AML-193 (cell line): ENCODE results near the gene COX19.
A peak's percentile ranks its signal among the peaks of the same experiment; 100 is the strongest.

ENCODE experiments used
- DNase-seq, 2 experiments: peaks; one replicate each; lab custom pipeline; 2025; lab: John Stamatoyannopoulos, UW

COX19 gene

GRCh38 chr7:974820-975681, at the start of gene COX19:
Gene COX19 (minus strand): TSS chr7:975549. CDS start chr7:975509, 40 bp downstream.
- DNase-seq, result peak; percentile 47 to 59

GRCh38 chr7:1024331-1024841, 49.0 kb upstream of the COX19 start:
- DNase-seq, result peak; percentile 44 to 62

- DNase-seq, result no peak
Observed at GRCh38 chr7:1022801-1023465, 47.6 kb upstream of the COX19 start.

GRCh38 chr7:1022356-1022755, 47.0 kb upstream of the COX19 start:
- no peak for DNase-seq

- no peak for DNase-seq
Observed at GRCh38 chr7:1021931-1022330, 46.6 kb upstream of the COX19 start.

- DNase-seq, result no peak
Observed at GRCh38 chr7:1021366-1021765, 46.0 kb upstream of the COX19 start.

- no peak for DNase-seq
Observed at GRCh38 chr7:1020849-1021251, 45.5 kb upstream of the COX19 start.

- DNase-seq, result no peak
Observed at GRCh38 chr7:1019789-1020610, 44.7 kb upstream of the COX19 start.

GRCh38 chr7:1019255-1019785, 44.0 kb upstream of the COX19 start:
- DNase-seq, result no peak

GRCh38 chr7:1018334-1018695, 43.0 kb upstream of the COX19 start:
- DNase-seq, result no peak

GRCh38 chr7:1017586-1018333, 42.4 kb upstream of the COX19 start:
- no peak for DNase-seq

GRCh38 chr7:1016577-1017531, 41.5 kb upstream of the COX19 start:
- no peak for DNase-seq

GRCh38 chr7:1015196-1016121, 40.1 kb upstream of the COX19 start:
- no peak for DNase-seq

- no peak for DNase-seq
Observed at GRCh38 chr7:1014681-1015080, 39.3 kb upstream of the COX19 start.

- DNase-seq, result no peak
Observed at GRCh38 chr7:1013581-1013980, 38.2 kb upstream of the COX19 start.

- no peak for DNase-seq
Observed at GRCh38 chr7:1012716-1013095, 37.4 kb upstream of the COX19 start.

GRCh38 chr7:1012004-1012715, 36.8 kb upstream of the COX19 start:
- DNase-seq, result no peak

GRCh38 chr7:1011297-1012003, 36.1 kb upstream of the COX19 start:
- DNase-seq, result no peak
